GM23248 (cell line): ENCODE measurements around the gene SLC13A1.

Experiments
- EZH2 ChIP-seq: fragments of 200-600 bp; sonication (generic); IDR thresholded peaks from 2 replicates; pipeline ENCODE4 v1.6.1; 2018; ENCODE audit warnings: antibody characterized with exemption, mild to moderate bottlenecking; ENCODE audit not compliant: insufficient read depth, poor library complexity, severe bottlenecking
- EZH2phosphoT487 ChIP-seq: fragments of 200-600 bp; sonication (generic); IDR thresholded peaks from 2 replicates; pipeline ENCODE4 v1.6.1; 2018; ENCODE audit warnings: antibody characterized with exemption, moderate library complexity, mild to moderate bottlenecking, low read depth; ENCODE audit not compliant: insufficient read depth

- TF ChIP-seq EZH2 = no peak
- no peak for TF ChIP-seq EZH2phosphoT487
These were observed 29.2 kb downstream of the SLC13A1 start for GRCh38 chr7:123170333-123171246.
